Keratinocyte (primary cell): Measurements from ENCODE around the gene CFAP70. TPM values are rescaled to one million over a fixed set of nuclear protein-coding genes. Genes with fewer than 3 reads are reported as not detected.

Source experiments
- DNase-seq: peaks from one replicate; pipeline ENCODE4 v3.0.0-alpha.2; 2011; ENCODE audit warnings: low read depth, missing footprints, low spot score
- FAIRE-seq: peaks from 2 replicates; lab custom pipeline; 2011; peaks lifted over from hg19 to GRCh38; lab: Jason Lieb, UNC
- H2AFZ ChIP-seq: 2 replicates; pipeline ENCODE4 v1.6.0; 2012; ENCODE audit warnings: low read length, control low read depth, inconsistent platforms; ENCODE audit not compliant: control insufficient read depth
- H3K27ac ChIP-seq: 2 replicates; pipeline ENCODE4 v1.5.1; 2011; ENCODE audit warnings: low read length; ENCODE audit not compliant: control insufficient read depth, insufficient read depth
- H3K27me3 ChIP-seq: 3 replicates; pipeline ENCODE4 v1.6.0; 2011; ENCODE audit warnings: low read length; ENCODE audit not compliant: control insufficient read depth, insufficient read depth; ENCODE audit errors: extremely low read depth
- H3K36me3 ChIP-seq, 2 experiments: 2 replicates in 1 of 2; 3 replicates in 1 of 2; pipeline ENCODE4 v1.5.1; 2011; ENCODE audit warnings: low read length in 2 of 2, mild to moderate bottlenecking in 1 of 2; ENCODE audit not compliant: control insufficient read depth in 2 of 2, insufficient read depth in 2 of 2; ENCODE audit errors: extremely low read depth in 1 of 2
- H3K4me1 ChIP-seq: 3 replicates; pipeline ENCODE4 v1.5.1; 2011; ENCODE audit warnings: low read length; ENCODE audit not compliant: control insufficient read depth, insufficient read depth; ENCODE audit errors: extremely low read depth
- H3K4me2 ChIP-seq: 3 replicates; pipeline ENCODE4 v1.6.0; 2011; ENCODE audit warnings: low read depth, low read length; ENCODE audit not compliant: control insufficient read depth, insufficient read depth; ENCODE audit errors: extremely low read depth
- H3K4me3 ChIP-seq, 3 experiments: fragments of 200-600 bp in 1 of 3; sonication (generic) in 1 of 3; 2 replicates in 2 of 3; 3 replicates in 1 of 3; pipeline ENCODE4 v1.5.1; 2011 to 2016; ENCODE audit warnings: low read length in 3 of 3, mild to moderate bottlenecking in 3 of 3, control low read depth in 2 of 3, inconsistent platforms in 1 of 3, low read depth in 1 of 3, mixed read lengths in 1 of 3, mixed run types in 1 of 3, moderate library complexity in 1 of 3; ENCODE audit not compliant: control insufficient read depth in 2 of 3, insufficient read depth in 2 of 3; ENCODE audit errors: extremely low read depth in 1 of 3
- H3K79me2 ChIP-seq: 2 replicates; pipeline ENCODE4 v1.6.0; 2012; ENCODE audit warnings: low read length; ENCODE audit not compliant: control insufficient read depth, insufficient read depth
- H3K9ac ChIP-seq: 3 replicates; pipeline ENCODE4 v1.6.0; 2011; ENCODE audit warnings: low read length; ENCODE audit not compliant: control insufficient read depth, insufficient read depth; ENCODE audit errors: extremely low read depth
- H3K9me1 ChIP-seq: 3 replicates; pipeline ENCODE4 v1.6.0; 2011; ENCODE audit warnings: low read length; ENCODE audit not compliant: control insufficient read depth, insufficient read depth; ENCODE audit errors: extremely low read depth
- H3K9me3 ChIP-seq: 2 replicates; pipeline ENCODE4 v1.5.1; 2012; ENCODE audit warnings: low read depth, low read length; ENCODE audit not compliant: control insufficient read depth
- H4K20me1 ChIP-seq: 3 replicates; pipeline ENCODE4 v1.6.0; 2011; ENCODE audit warnings: low read length; ENCODE audit not compliant: control insufficient read depth, insufficient read depth; ENCODE audit errors: extremely low read depth
- EZH2 ChIP-seq: IDR thresholded peaks from one replicate; pipeline ENCODE4 v1.6.1; 2012; ENCODE audit warnings: inconsistent platforms, mild to moderate bottlenecking, low read length, moderate library complexity
- dilution Hi-C: fragments of 300-500 bp; cut with MboI; formaldehyde crosslinking; loops from one replicate; pipeline ENCODE4 v1.7.0; 2020; ENCODE audit warnings: low sequenced_read_pairs; ENCODE audit not compliant: extremely low pct_ligation_motif_present
- polyA plus RNA-seq, 5 experiments: library from polyadenylated mRNA; depleted of rRNA in 3 of 5; stranded (reverse) in 3 of 5; stranded (forward) in 1 of 5; unstranded in 1 of 5; fragments of >200 nt; gene quantifications; 1 replicate in 1 of 5; 2 replicates in 3 of 5; 3 replicates in 1 of 5; pipeline versions ENCODE4 v1.2.1 to v1.2.3, GENCODE V29; 2011 to 2012; ENCODE audit warnings: missing spikeins in 2 of 5, low read depth in 1 of 5, low replicate concordance in 1 of 5
- TF ChIP-seq, protein P1 (sequence below), 3 experiments: IDR thresholded peaks in 1 of 3; conservative IDR thresholded peaks in 1 of 3; optimal IDR thresholded peaks in 1 of 3; 2 replicates in 2 of 3; 3 replicates in 1 of 3; pipeline versions ENCODE3 to v1.5.1; 2011; ENCODE audit warnings: low read length in 3 of 3, mild to moderate bottlenecking in 3 of 3, moderate library complexity in 2 of 3, control low read depth in 1 of 3, inconsistent platforms in 1 of 3; ENCODE audit not compliant: insufficient read depth in 2 of 3; ENCODE audit errors: extremely low read depth in 1 of 3

Gene CFAP70
- polyA plus RNA-seq, 1 donor (not counting 4 experiments of a cell fraction or from before 2014, with no cell fraction given) = 2.1 TPM

DNA sequence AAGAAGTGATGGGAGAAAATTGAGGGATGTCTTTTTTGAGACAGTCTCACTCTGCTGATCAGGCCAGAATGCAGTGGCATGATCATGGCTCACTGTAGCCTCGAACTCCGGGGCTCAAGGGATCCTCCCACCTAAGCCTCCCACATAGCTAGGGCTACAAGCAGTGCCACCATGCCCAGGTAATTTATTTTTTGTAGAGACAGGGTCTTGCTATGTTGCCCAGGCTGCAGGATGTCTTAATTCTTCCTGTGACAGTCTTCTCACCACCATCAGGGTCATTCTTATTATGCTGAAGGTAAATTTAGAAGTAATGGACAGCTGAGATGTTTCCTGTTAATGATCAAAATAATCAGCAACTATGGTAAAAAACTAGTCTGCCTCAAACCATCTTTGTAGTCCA is 118.8 kb downstream of the CFAP70 start:
- Histone ChIP-seq H3K9me1 (no peaks in the 10 kb centered on the region), H2AFZ (no peak overlapping the region), H4K20me1 (no peaks in the 10 kb centered on the region), H3K79me2 (peaks cover 11% of the 10 kb centered on the region), H3K4me1 (peaks cover 10% of the 10 kb centered on the region), H3K36me3 (peaks cover 19 to 20% of the 10 kb centered on the region in 2 experiments), H3K27ac (no peak overlapping the region), H3K9me3 (no peaks in the 10 kb centered on the region), H3K4me2 (no peak overlapping the region), H3K27me3 (no peaks in the 10 kb centered on the region), H3K9ac (no peak overlapping the region), H3K4me3 (no peak overlapping the region)
- dilution Hi-C loops = no loop called here
- FAIRE-seq (no peak), DNase-seq (no peak)
- no peak for TF ChIP-seq EZH2
- TF ChIP-seq, protein P1, sequence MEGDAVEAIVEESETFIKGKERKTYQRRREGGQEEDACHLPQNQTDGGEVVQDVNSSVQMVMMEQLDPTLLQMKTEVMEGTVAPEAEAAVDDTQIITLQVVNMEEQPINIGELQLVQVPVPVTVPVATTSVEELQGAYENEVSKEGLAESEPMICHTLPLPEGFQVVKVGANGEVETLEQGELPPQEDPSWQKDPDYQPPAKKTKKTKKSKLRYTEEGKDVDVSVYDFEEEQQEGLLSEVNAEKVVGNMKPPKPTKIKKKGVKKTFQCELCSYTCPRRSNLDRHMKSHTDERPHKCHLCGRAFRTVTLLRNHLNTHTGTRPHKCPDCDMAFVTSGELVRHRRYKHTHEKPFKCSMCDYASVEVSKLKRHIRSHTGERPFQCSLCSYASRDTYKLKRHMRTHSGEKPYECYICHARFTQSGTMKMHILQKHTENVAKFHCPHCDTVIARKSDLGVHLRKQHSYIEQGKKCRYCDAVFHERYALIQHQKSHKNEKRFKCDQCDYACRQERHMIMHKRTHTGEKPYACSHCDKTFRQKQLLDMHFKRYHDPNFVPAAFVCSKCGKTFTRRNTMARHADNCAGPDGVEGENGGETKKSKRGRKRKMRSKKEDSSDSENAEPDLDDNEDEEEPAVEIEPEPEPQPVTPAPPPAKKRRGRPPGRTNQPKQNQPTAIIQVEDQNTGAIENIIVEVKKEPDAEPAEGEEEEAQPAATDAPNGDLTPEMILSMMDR (optimal IDR thresholded peaks at IDR 0.05 in 1 of 3, IDR thresholded peaks at IDR 0.05 in 1 of 3, conservative IDR thresholded peaks at IDR 0.05 in 1 of 3; ENCODE audit: extremely low read depth in 1 of 3, insufficient read depth in 2 of 3, low read length in 3 of 3) = no peak

DNA sequence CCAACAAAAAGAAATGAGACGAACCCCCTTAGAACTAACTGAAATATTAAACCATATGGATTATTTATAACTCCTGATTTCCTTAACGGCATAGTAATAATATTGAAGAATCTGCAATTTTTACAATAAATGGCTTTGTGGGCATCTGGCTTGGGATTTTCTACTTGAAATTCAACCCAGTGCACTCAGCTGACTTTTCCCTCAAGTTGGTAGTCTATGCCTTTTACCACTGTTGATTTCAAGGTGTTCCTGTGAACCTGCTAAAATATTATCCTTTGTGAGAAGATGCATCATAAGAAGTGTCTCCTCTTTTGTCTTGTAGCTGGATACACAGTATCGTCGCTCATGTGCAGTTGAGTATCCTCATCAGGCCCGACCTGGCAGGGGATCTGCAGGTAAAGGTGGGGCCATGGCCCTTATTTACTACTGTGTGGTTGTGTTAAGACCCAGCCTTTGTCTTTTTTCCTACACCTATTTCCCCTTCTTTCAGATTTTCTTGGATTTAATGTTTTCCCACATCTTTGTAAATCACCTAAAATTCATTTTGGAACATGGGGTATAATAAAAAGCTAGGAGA is 119.6 kb downstream of the CFAP70 start:
- no peak overlapping the region for H2AFZ ChIP-seq
- no peaks in the 10 kb centered on the region for H3K27me3 ChIP-seq
- H3K36me3 ChIP-seq = peaks cover 16 to 17% of the 10 kb centered on the region in 2 experiments
- no peak overlapping the region for H3K4me2 ChIP-seq
- H3K4me3 ChIP-seq = no peak overlapping the region
- no peak overlapping the region for H3K27ac ChIP-seq
- H3K9me1 ChIP-seq = no peaks in the 10 kb centered on the region
- DNase-seq (no peak), FAIRE-seq (no peak)
- H3K9me3 ChIP-seq = no peaks in the 10 kb centered on the region
- no peak for TF ChIP-seq EZH2
- TF ChIP-seq, protein P1 (optimal IDR thresholded peaks at IDR 0.05 in 1 of 3, IDR thresholded peaks at IDR 0.05 in 1 of 3, conservative IDR thresholded peaks at IDR 0.05 in 1 of 3; ENCODE audit: extremely low read depth in 1 of 3, insufficient read depth in 2 of 3, low read length in 3 of 3) = no peak
- H4K20me1 ChIP-seq = no peaks in the 10 kb centered on the region
- peaks cover 2% of the 10 kb centered on the region for H3K4me1 ChIP-seq
- dilution Hi-C loops = no loop called here
- H3K79me2 ChIP-seq = peaks cover 3% of the 10 kb centered on the region
- H3K9ac ChIP-seq = no peak overlapping the region
